Heart right ventricle (tissue), 16 donors: ENCODE data around the gene MYL10. TPM values are rescaled to one million over a fixed set of nuclear protein-coding genes. Genes with fewer than 3 reads are reported as not detected.

ENCODE experiments used
- ATAC-seq, 8 donors: fragments of 200-7000 bp; cut with Tn5 transposase; one replicate each; pipeline ENCODE4 v1.9.1; 2020; ENCODE audit warnings: mild to moderate bottlenecking in 8 of 8, moderate library complexity in 8 of 8, moderate number of reproducible peaks in 1 of 8
- DNase-seq, 2 donors: peaks; one replicate each; pipeline ENCODE4 v3.0.0-alpha.2; 2020
- H3K27ac ChIP-seq, 10 donors: fragments of 200-600 bp; sonication (generic) in 2 of 10; one replicate each; pipeline versions ENCODE4 v1.5.0 to v1.8.0; 2020 to 2022; ENCODE audit warnings: mild to moderate bottlenecking in 3 of 10
- H3K27me3 ChIP-seq, 7 donors: fragments of 200-600 bp; one replicate each; pipeline ENCODE4 v1.8.0; 2021 to 2022; ENCODE audit warnings: mild to moderate bottlenecking in 2 of 7
- H3K36me3 ChIP-seq, 9 donors: fragments of 200-600 bp; sonication (generic) in 1 of 9; one replicate each; pipeline versions ENCODE4 v1.5.0 to v1.8.0; 2020 to 2022; ENCODE audit warnings: mild to moderate bottlenecking in 2 of 9
- H3K4me1 ChIP-seq, 9 donors: fragments of 200-600 bp; sonication (generic) in 1 of 9; one replicate each; pipeline versions ENCODE4 v1.5.0 to v1.8.0; 2020 to 2022; ENCODE audit warnings: mild to moderate bottlenecking in 4 of 9
- H3K4me3 ChIP-seq, 10 donors: fragments of 200-600 bp; sonication (generic) in 2 of 10; one replicate each; pipeline versions ENCODE4 v1.5.0 to v1.8.0; 2020 to 2022; ENCODE audit warnings: mild to moderate bottlenecking in 7 of 10, moderate library complexity in 2 of 10
- H3K9me3 ChIP-seq, 11 donors: fragments of 200-600 bp in 10 of 11; sonication (generic) in 2 of 11; one replicate each; pipeline versions ENCODE4 v1.5.0 to v1.8.0; 2013 to 2022; ENCODE audit warnings: mild to moderate bottlenecking in 2 of 11, control low read depth in 1 of 11, moderate library complexity in 1 of 11
- WGBS, 2 donors: extraction: QIAGEN DNeasy Blood & Tissue Kit; methylation state at CpG; one replicate each; pipeline ENCODE4 v1.1.7; 2013; ENCODE audit warnings: inconsistent platforms in 1 of 2; 5-methylcytosine and 5-hydroxymethylcytosine counted together
- intact Hi-C, 10 donors: fragments of 100-400 bp; cut with DNase I; formaldehyde crosslinking; loops; one replicate each; pipeline versions ENCODE4 v1.11.1 to v1.14.2; 2022
- polyA plus RNA-seq, 2 donors: library from polyadenylated mRNA; stranded (reverse); fragments of 200-250 nt; gene quantifications; one replicate each; pipeline ENCODE4 v1.2.3, GENCODE V29; 2013
- total RNA-seq, 10 donors: library from RNA; stranded (reverse); fragmentation: NEBNext Ultra II Directional in 3 of 10; extraction: Animal tissue kit (Norgen Biotek cat#: 25700) in 3 of 10; gene quantifications; one replicate each; pipeline versions ENCODE4 v1.2.1 to v1.2.4, GENCODE V29; 2021 to 2023
- TF ChIP-seq, protein P1 (sequence below), 9 donors: fragments of 200-600 bp; sonication (generic) in 2 of 9; IDR thresholded peaks; one replicate each; pipeline versions ENCODE4 v1.5.0 to v1.8.0; 2021 to 2022; ENCODE audit warnings: antibody characterized with exemption in 9 of 9, mild to moderate bottlenecking in 5 of 9, moderate library complexity in 1 of 9
- donor health status: Arrhythmogenic right ventricular cardiomyopathy.
- donor health status: ischemic (EF 13 %, LVEDD 7.1; RV severe dilation, severe dysfunction).
- donor health status: healthy with polysubstance abuse.
- donor health status: DM: no; HTN: yes; CAD: no.
- donor health status: DM: no; HTN: no; CAD: no.
- donor health status: ischemic (EF 25% LVEDD 6.9; RV normal size, moderate dysfunction).
- donor health status: ischemic (EF 25% LVEDD 5.7; RV mildly dilated, moderate dysfunction).
- donor health status: healthy.
- donor health status: DM: yes; HTN: yes; CAD: no.
- donor health status: Ischemic cardiomyopathy.
- donor health status: ischemic (EF 35%, LVEDD 5.7; RV mildly dilated, moderate dysfunction).
- donor health status: nonischemic (EF 11% LVEDD 7.7; RV severe dilation, severe dysfunction).
- donor health status: DM: yes; HTN: yes; CAD: no.
- donor health status: PGD.
- donor health status: ischemic (EF 29% LVEDD 5.4; RV normal size, mild dysfunction).
- donor health status: nonischemic (EF 23%, LVEDD 6.1; RV moderate dilation, normal function).

The MYL10 gene
- total and polyA plus RNA-seq, 12 donors, result not detected

DNA sequence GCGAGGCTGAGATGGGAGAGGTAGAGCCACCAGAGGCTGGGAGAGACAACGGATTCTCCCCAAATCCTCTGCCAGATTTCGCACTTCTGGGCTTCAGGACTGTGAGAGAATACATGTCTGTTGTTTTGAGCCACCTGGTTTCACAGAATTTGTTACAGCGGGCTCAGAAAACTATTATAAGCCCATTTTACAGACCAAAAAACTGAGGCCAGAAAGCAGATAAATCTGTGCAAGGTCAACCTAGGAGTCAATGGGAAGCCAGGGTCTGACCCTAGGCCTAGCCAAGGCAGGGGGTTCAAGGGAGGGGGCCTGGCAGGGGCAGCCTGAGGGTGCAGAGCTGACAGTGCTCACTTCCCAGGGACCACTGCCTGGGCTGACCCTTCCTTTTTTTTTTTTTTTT is 8.7 kb downstream of the MYL10 start:
- H3K27ac ChIP-seq, result no peak overlapping the region
- 94 to 96% methylated on average over 4 of the region's 4 CpGs for WGBS, 2 donors
- DNase-seq, result no peak
- intact Hi-C loops, result no loop called here
- no peaks in the 10 kb centered on the region for H3K4me1 ChIP-seq
- H3K27me3 ChIP-seq, result peaks cover 0 to 54% (median 31%) of the 10 kb centered on the region in 7 donors
- no peaks in the 10 kb centered on the region for H3K36me3 ChIP-seq
- TF ChIP-seq, protein P1, sequence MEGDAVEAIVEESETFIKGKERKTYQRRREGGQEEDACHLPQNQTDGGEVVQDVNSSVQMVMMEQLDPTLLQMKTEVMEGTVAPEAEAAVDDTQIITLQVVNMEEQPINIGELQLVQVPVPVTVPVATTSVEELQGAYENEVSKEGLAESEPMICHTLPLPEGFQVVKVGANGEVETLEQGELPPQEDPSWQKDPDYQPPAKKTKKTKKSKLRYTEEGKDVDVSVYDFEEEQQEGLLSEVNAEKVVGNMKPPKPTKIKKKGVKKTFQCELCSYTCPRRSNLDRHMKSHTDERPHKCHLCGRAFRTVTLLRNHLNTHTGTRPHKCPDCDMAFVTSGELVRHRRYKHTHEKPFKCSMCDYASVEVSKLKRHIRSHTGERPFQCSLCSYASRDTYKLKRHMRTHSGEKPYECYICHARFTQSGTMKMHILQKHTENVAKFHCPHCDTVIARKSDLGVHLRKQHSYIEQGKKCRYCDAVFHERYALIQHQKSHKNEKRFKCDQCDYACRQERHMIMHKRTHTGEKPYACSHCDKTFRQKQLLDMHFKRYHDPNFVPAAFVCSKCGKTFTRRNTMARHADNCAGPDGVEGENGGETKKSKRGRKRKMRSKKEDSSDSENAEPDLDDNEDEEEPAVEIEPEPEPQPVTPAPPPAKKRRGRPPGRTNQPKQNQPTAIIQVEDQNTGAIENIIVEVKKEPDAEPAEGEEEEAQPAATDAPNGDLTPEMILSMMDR (IDR thresholded peaks at IDR 0.05), result no peak
- H3K4me3 ChIP-seq, result no peak overlapping the region
- H3K9me3 ChIP-seq, result no peaks in the 10 kb centered on the region
- ATAC-seq, result no peak

DNA sequence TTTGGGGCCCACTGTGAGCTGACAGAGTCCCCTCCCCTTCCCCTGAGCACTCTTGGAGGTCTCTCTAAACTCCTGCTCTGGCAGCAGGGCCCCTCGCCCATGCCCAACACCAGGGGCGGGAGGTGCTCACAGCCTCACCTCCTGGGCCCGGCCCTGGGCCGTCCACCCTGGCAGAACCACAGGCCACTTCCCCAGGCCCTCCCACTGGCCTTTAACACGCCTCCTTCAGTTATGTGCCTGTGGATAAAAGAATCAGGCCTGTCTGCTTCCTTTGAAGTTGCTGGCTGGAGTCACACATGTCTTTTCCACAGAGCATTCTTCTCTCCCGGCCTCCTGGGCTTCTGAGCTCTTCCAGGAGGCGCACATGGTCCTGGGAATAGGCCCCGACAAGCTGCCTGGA is 10.2 kb downstream of the MYL10 start:
- intact Hi-C loops, result no loop called here
- Histone ChIP-seq H3K4me3 (no peak overlapping the region), H3K27ac (no peak overlapping the region), H3K27me3 (peaks cover 0 to 52% (median 25%) of the 10 kb centered on the region in 7 donors), H3K9me3 (no peaks in the 10 kb centered on the region), H3K36me3 (no peaks in the 10 kb centered on the region), H3K4me1 (peaks cover 0 to 6% (median 0%) of the 10 kb centered on the region in 9 donors)
- 64 to 66% methylated on average over 8 of the region's 8 CpGs for WGBS, 2 donors
- TF ChIP-seq, protein P1 (IDR thresholded peaks at IDR 0.05), result no peak
- no peak for DNase-seq
- no peak for ATAC-seq

DNA sequence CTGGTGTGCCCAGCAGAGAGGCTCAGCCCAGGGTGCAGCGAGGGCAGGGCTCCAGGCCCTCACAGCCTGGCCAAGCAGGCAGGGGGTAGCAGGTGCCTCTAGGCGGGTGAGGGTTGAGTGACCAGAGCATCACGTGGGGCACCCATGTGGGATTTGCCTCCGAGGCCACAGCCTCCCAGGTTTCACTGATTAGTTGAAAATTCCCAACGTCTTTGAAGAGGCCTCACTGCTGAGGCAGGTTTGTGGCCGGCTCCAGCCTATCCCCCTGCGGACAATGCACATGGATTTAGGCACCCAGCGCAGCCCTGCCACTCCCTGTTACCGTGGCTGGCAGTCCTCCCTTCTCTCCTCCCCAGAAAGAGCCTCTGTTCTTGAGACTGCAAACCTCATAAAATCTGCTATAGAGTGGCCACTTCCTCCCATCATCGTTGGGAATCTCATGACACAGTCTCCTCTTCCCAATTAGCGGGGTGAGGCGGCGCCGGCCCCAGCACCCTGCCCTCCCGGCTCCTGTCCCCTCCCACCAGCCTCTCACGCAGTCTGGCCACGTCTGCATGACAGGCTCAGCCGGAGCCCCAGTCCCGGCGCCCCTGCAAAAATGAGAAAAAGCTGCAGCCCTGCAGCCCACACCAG is 10.8 kb downstream of the MYL10 start:
- ATAC-seq, result no peak
- DNase-seq, result no peak
- Histone ChIP-seq H3K27ac (no peak overlapping the region), H3K9me3 (no peaks in the 10 kb centered on the region), H3K4me3 (no peak overlapping the region), H3K36me3 (no peaks in the 10 kb centered on the region), H3K27me3 (peaks cover 0 to 52% (median 22%) of the 10 kb centered on the region in 7 donors), H3K4me1 (peaks cover 0 to 6% (median 0%) of the 10 kb centered on the region in 9 donors)
- intact Hi-C loops, result no loop called here
- 70% methylated on average over 20 of the region's 20 CpGs for WGBS, 2 donors
- TF ChIP-seq, protein P1 (IDR thresholded peaks at IDR 0.05), result no peak

DNA sequence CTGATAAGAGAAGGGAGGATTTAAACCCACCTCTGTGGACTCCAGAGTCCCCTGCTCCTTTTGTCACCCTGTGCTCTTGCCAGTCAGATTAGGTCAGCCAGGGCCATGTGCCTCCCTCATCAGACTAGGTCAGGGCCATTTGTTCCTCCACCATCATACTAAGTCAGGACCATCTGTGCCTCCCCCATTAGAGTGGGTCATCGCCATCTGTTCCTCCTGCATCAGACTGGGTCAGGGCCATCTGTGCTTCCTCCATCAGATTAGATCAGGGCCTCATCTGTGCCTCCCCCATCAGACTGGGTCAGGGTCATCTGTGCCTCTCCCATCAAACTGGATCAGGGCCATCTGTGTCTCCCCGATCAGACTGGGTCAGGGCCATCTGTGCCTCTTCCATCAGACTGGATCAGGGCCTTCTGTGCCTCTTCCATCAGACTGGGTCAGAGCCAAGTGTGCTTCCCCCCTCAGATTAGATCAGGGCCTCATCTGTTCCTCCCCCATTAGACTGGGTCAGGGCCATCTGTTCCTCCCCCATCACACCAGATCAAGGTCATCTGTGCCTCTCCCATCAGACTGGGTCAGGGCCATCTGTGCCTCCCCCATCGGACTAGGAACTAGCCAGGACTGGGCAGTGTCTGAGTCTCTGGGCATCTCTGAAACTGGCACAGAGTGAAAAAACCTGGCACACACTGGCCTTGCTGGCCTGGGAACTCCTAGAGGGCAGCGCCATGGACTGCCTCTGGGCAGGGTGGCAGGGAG is 11.5 kb downstream of the MYL10 start:
- no peak for DNase-seq
- WGBS, 2 donors, result 80 to 91% methylated on average over 4 of the region's 4 CpGs
- intact Hi-C loops, result no loop called here

More for the DNA sequence above, 11.5 kb downstream of the MYL10 start:
- H3K27ac ChIP-seq, result no peak overlapping the region
- H3K4me3 ChIP-seq, result no peak overlapping the region
- no peaks in the 10 kb centered on the region for H3K9me3 ChIP-seq
- peaks cover 0 to 6% (median 0%) of the 10 kb centered on the region in 9 donors for H3K4me1 ChIP-seq
- H3K36me3 ChIP-seq, result no peaks in the 10 kb centered on the region
- TF ChIP-seq, protein P1 (IDR thresholded peaks at IDR 0.05), result no peak
- no peak for ATAC-seq
- peaks cover 0 to 51% (median 25%) of the 10 kb centered on the region in 7 donors for H3K27me3 ChIP-seq
